Measurements from ENCODE around the gene CLEC11A.
A peak's percentile ranks its signal among the peaks of the same experiment; 100 is the strongest.

CLEC11A gene

DNA sequence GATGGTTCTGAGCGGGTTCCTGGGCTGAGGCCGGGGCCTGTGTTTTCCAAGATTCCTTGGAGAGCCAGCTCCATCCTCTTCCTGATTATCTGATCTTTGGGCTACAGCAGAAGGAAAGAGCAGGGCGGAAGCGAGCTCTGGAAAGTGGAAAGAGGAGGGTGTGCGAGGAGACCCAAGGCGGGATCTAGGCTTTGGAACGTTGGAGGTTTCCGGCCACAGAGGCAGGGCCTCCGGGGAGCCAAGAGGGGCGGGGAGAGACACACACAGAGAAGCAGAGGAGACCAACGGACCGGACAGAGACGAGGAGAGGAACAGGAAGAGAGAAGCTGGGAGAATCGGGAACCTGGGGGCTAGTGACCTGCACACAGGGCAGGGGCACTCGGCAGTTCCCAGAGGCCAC lies at the start of gene CLEC11A:
TSS of gene CLEC11A (plus strand) at position 296 of the 400 bp plus-strand sequence. CDS start 162 bp downstream, outside the sequence.
- H3K27ac Mint-ChIP-seq = no peak within 1 kb of the TSS
- H3K4me3 Mint-ChIP-seq = peak within 1 kb of the TSS; percentile 83
- H3K4me1 Mint-ChIP-seq (ENCODE audit: low read depth) = peaks cover 33% of the 10 kb centered on the region
- peaks cover 76% of the 10 kb centered on the region for H3K27me3 Mint-ChIP-seq
- no peaks in the 10 kb centered on the region for H3K9me3 Mint-ChIP-seq
- DNase-seq = no peak
- peaks cover 7% of the 10 kb centered on the region for H3K36me3 Mint-ChIP-seq (ENCODE audit: low read depth)

DNA sequence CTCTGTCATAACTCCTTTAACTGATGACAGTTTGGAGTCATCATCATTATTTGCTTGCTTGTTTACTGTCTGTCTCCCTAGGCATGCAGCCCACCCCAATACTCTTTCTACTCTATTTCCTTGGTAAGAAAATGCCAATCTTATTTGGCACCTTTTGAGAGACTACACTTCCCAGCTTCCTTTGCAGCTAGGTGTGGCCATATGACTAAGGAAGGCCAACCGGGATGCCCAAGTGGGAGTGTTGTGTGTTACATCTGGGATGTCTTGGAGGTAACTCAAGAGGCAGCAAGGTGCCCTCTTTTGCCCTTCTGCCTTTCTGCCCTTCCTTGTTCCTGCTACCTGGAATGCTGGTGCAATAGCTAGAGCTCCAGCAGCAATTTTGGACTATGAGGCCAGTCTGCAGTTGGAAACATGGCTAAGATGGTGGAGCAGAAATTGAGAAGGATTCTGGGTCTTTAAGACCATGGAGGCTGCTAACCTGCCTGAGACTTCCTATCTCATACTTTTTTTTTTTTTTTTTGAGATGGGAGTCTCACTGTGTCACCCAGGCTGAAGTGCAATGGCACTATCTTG lies 46.5 kb upstream of the CLEC11A start:
- Mint-ChIP-seq H3K4me3 (no peak overlapping the region), H3K4me1 (ENCODE audit: low read depth) (peaks cover 4% of the 10 kb centered on the region), H3K9me3 (no peaks in the 10 kb centered on the region), H3K27ac (no peak overlapping the region), H3K36me3 (ENCODE audit: low read depth) (no peaks in the 10 kb centered on the region), H3K27me3 (peaks cover 72% of the 10 kb centered on the region)
- no peak for DNase-seq

DNA sequence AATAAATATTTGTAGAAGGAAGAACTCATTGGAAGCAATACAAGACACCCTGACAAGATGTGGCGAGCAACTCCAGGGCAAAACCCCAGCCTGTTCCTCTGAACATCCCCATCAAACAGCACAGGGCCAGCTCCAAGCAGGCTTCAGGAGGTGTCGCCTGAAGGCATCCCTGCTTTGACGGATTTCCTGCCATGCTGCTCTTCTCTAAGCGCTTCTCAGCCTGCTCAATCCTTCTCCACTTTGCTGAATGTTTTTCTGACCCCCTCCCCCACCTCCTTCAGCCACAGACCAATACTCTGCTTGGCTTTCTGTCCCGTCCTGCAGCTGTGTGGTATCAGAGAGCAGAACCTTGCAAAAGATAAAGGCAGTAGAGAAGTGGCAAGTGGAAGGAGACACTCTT lies 45.5 kb upstream of the CLEC11A start:
- no peak overlapping the region for H3K27ac Mint-ChIP-seq
- no peak overlapping the region for H3K4me3 Mint-ChIP-seq
- peaks cover 4% of the 10 kb centered on the region for H3K4me1 Mint-ChIP-seq (ENCODE audit: low read depth)
- no peaks in the 10 kb centered on the region for H3K36me3 Mint-ChIP-seq (ENCODE audit: low read depth)
- DNase-seq = no peak
- peaks cover 71% of the 10 kb centered on the region for H3K27me3 Mint-ChIP-seq
- H3K9me3 Mint-ChIP-seq = no peaks in the 10 kb centered on the region

DNA sequence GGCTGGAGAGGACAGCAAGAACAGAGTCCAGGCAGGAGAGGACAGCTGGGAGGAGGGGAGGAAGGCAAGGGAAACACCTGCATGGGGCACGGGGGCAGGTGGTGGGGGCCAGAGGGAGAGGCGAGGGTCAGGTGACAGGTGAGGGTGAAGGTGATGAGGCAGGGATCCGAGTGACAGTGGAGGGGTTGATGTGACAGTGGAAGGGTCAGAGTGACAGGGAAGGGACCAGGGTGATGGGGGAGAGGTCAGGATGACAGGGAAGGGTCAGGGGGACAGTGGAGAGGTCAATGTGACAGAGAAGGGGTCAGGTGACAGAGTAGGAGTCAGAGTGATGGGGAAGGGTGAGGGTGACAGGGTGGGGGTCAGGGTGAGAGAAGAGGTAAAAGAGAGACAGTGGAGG lies 44.8 kb upstream of the CLEC11A start:
- Mint-ChIP-seq H3K9me3 (no peaks in the 10 kb centered on the region), H3K4me1 (ENCODE audit: low read depth) (peaks cover 4% of the 10 kb centered on the region), H3K27ac (no peak overlapping the region), H3K27me3 (peaks cover 65% of the 10 kb centered on the region), H3K4me3 (no peak overlapping the region), H3K36me3 (ENCODE audit: low read depth) (no peaks in the 10 kb centered on the region)
- no peak for DNase-seq

DNA sequence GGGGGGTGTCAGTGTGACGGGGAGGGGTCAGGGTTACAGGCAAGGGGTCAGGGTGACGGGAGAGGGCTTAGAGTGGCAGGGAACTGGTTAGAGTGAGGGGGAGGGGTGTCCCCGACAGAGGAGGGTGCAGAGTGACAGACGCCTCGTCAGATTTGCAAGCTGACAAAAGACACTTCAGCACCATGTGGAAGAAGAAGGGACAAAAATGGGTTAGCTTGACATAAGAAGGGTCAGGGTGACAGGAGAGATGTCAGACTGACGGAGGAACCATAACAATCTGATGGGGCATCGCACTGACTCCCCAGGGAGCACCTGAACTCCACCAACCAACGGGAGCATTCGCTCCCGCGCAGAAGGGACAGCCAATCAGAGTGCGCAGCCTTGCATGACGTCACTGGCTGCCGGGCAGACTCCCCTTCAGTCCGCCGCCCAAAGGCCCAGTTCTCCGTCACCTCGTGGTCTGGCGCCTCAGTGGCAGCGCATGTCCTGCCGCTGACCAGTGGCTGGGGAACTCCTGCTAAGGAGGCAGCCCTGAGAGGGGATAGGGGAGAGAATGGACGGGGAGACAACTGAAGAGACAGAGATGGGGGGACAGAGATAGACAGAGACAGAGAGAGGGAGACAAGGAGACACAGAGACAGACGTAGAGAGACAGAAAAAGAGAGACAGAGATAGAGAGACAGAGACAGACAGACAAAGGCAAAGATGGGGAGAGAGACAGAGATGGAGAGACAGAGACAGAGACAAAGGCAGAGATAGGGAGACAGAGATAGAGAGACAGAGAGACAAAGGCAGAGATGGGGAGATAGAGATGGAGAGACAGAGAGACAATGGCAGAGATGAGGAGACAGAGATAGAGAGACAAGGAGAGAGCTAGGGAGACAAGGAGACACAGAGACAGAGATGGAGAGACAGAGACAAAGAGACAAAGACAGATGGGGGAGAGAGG lies 43.7 kb upstream of the CLEC11A start:
- Mint-ChIP-seq H3K27ac (no peak overlapping the region), H3K4me1 (ENCODE audit: low read depth) (peaks cover 4% of the 10 kb centered on the region), H3K9me3 (no peaks in the 10 kb centered on the region), H3K4me3 (no peak overlapping the region), H3K27me3 (peaks cover 61% of the 10 kb centered on the region), H3K36me3 (ENCODE audit: low read depth) (no peaks in the 10 kb centered on the region)
- DNase-seq = peak; percentile 86

GRCh38 chr19:50686310-50687032 lies 36.7 kb upstream of the CLEC11A start:
- DNase-seq = no peak
- Mint-ChIP-seq H3K4me3 (no peak overlapping the region), H3K27ac (no peak overlapping the region), H3K27me3 (peaks cover 61% of the 10 kb centered on the region), H3K4me1 (ENCODE audit: low read depth) (no peaks in the 10 kb centered on the region), H3K36me3 (ENCODE audit: low read depth) (no peaks in the 10 kb centered on the region), H3K9me3 (no peaks in the 10 kb centered on the region)

GRCh38 chr19:50688766-50689165 lies 34.4 kb upstream of the CLEC11A start:
- H3K27me3 Mint-ChIP-seq = peaks cover 73% of the 10 kb centered on the region
- no peak overlapping the region for H3K4me3 Mint-ChIP-seq

DNA sequence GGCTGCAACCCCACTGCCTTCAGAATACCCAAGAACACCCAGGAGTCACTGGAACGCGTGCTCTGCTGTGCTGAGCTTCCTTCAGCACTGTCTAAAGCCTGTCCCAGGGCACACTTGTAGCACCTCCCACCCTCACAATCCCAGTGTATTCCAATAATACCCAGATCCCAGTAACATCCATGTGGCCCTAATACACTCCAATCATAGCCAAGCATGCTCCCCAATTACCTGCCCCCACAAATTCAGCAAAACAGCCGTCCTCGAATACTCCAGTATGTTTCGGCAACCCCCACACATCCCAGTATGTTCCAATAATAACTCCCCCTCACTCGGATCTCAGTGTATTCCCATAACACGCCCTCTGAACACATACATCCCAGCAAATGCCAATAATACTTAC lies 32.7 kb upstream of the CLEC11A start:
- Mint-ChIP-seq H3K4me3 (no peak overlapping the region), H3K27ac (no peak overlapping the region), H3K36me3 (ENCODE audit: low read depth) (no peaks in the 10 kb centered on the region), H3K4me1 (ENCODE audit: low read depth) (peaks cover 2% of the 10 kb centered on the region), H3K9me3 (no peaks in the 10 kb centered on the region), H3K27me3 (peaks cover 68% of the 10 kb centered on the region)
- DNase-seq = no peak

More at GRCh38 chr19:50688766-50689165, 34.4 kb upstream of the CLEC11A start:
- no peak for DNase-seq
- no peaks in the 10 kb centered on the region for H3K9me3 Mint-ChIP-seq
- no peaks in the 10 kb centered on the region for H3K4me1 Mint-ChIP-seq (ENCODE audit: low read depth)
- no peaks in the 10 kb centered on the region for H3K36me3 Mint-ChIP-seq (ENCODE audit: low read depth)
- H3K27ac Mint-ChIP-seq = no peak overlapping the region

DNA sequence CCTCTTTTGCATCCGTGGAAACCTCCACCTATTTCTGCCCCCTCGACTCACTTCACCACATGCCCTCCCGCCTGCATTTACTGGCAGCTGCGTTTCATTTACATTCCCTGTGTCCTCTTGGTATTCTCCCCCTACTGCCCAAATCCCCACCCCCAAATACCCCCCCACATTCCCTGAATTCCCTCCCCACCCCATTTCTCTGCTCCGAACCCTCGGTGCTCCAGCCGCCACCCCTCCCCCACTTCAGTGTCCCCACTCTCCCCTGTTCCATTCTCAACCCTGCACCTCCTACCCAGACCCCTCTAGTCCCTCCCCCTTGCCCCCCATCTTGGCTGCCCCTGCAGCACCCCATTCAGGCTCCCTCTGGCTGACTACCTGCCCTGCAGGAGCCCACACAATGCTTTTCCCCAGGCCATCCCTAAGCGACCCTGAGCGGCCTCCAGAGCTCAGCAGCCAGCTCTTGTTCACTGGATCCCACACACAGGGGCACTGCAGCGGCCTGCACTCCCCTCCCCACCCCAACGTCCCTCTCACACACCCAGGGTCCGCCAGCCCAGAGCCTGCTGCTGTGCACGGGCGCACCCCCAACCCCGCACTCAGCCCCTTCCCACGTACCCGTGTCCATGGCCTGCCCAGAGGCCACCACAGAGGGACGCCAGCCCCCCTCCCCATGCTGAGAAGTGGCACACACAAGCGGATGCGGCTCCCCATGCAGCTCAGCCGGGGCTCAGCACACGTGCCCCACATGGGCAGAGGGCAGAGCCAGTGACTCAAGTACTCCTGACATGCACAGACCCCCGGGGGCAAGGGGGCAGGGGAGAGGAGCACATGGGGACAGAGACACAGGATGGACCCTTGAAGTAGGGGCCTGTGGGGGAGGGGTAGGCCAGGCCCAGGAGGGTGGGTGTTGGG lies 29.8 kb upstream of the CLEC11A start:
- DNase-seq = no peak
- no peaks in the 10 kb centered on the region for H3K9me3 Mint-ChIP-seq
- H3K36me3 Mint-ChIP-seq (ENCODE audit: low read depth) = no peaks in the 10 kb centered on the region
- H3K27ac Mint-ChIP-seq = no peak overlapping the region
- H3K4me3 Mint-ChIP-seq = no peak overlapping the region
- H3K27me3 Mint-ChIP-seq = peaks cover 79% of the 10 kb centered on the region
- peaks cover 2% of the 10 kb centered on the region for H3K4me1 Mint-ChIP-seq (ENCODE audit: low read depth)

DNA sequence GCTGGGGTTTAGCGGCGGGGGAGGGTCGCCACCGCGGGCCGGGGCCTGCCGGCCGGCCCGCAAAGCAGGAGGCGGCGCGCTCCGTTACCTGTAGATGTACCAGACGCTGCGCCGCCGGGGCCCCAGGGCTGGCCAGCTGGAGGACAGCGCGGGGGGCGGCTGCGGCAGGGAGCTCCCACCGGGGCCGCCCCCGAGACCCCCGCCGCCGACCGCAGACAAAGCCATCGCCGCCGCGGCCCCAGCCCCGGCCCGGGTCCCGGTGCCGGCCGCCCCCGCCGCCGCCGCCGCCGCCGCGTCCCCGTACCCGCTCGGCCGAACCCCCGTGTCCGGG lies 28.4 kb upstream of the CLEC11A start:
- Mint-ChIP-seq H3K27ac (no peak overlapping the region), H3K9me3 (no peaks in the 10 kb centered on the region), H3K4me1 (ENCODE audit: low read depth) (peaks cover 2% of the 10 kb centered on the region), H3K36me3 (ENCODE audit: low read depth) (no peaks in the 10 kb centered on the region), H3K4me3 (no peak overlapping the region), H3K27me3 (peaks cover 82% of the 10 kb centered on the region)
- no peak for DNase-seq

DNA sequence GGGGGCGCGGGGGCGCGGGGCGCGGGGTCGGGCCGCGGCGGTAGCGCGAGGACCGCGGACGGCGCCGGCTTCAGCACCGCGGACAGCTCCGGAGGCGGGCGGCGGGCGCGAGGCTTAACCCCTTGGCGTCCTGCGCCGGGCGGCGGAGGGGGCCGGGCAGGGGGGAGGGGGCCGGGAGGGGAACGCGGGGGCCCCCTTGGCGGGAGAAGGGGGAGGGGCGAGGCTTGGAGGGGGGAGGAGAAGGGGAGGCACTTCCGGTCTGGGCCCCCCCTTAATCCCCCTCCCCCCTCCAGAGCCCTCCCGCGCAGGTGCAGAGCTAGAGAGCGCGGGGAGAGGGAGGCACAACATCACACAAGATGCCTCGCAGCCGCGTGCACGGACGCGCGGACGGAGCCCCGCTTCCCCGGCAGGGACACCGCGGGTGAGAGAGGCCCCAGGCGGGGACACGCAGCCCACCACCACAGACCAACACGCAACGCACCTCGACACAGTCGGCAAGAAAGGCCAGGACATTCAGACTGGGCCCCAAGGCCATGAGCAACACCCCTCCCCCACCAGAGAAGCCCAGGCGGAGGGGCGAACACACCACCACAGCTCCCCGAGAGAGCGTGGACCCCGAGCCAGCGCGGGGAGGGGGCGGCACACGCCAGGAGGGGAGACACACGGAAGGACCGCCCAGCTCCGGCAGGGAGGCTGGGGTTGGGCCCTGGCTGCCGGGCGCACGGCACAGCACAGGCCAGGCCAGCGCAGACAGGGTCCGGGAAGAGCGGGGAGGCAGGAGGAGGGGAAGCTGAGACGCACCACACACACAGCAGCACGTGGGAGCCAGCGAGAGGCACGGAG lies 27.7 kb upstream of the CLEC11A start:
- Mint-ChIP-seq H3K36me3 (ENCODE audit: low read depth) (no peaks in the 10 kb centered on the region), H3K4me3 (no peak overlapping the region), H3K27ac (no peak overlapping the region), H3K27me3 (peaks cover 83% of the 10 kb centered on the region), H3K4me1 (ENCODE audit: low read depth) (peaks cover 2% of the 10 kb centered on the region), H3K9me3 (no peaks in the 10 kb centered on the region)
- DNase-seq = peak; percentile 41

- DNase-seq = no peak
- Mint-ChIP-seq H3K9me3 (no peaks in the 10 kb centered on the region), H3K27ac (no peak overlapping the region), H3K4me1 (ENCODE audit: low read depth) (peaks cover 2% of the 10 kb centered on the region), H3K4me3 (no peak overlapping the region), H3K36me3 (ENCODE audit: low read depth) (no peaks in the 10 kb centered on the region), H3K27me3 (peaks cover 82% of the 10 kb centered on the region)
Measured at GRCh38 chr19:50696094-50696483, 27.1 kb upstream of the CLEC11A start.

DNA sequence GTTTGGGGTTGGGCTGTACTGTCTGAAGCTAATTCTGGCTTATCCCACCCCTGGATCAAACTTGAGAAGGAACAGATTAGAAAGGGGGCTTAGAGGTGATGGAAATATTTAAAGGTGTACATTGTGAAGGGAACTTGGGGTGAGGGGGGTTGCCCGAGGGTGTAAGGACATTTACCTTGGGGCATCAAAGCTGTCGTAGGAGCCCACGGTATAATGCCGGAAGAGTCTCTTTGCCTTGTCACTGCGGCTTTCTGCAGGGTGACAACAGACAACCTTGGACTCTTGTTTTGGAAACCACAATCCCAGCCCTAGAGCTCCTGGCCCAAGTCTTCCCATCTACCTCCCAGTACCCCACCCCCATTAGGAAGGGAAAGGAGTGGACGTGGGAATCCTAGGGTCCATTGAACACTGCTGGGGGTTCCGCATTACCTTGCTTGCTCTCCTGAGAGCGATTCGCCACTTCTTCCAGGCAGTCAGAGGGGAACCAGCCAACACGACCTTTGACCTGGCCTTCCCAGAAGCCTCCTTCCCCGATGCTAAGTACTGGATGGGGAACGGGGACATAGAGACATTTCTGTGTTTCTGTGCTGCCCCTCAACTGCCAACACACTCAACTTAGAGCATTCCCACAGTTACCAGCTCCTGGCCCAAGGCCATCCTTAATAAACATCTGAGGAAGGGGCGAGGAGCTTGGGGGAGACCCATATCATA lies 25.6 kb upstream of the CLEC11A start:
- peaks cover 2% of the 10 kb centered on the region for H3K4me1 Mint-ChIP-seq (ENCODE audit: low read depth)
- H3K27me3 Mint-ChIP-seq = peaks cover 80% of the 10 kb centered on the region
- H3K27ac Mint-ChIP-seq = no peak overlapping the region
- H3K9me3 Mint-ChIP-seq = no peaks in the 10 kb centered on the region
- no peak for DNase-seq
- no peak overlapping the region for H3K4me3 Mint-ChIP-seq
- no peaks in the 10 kb centered on the region for H3K36me3 Mint-ChIP-seq (ENCODE audit: low read depth)

Data from activated T-cell treated with anti-CD3 and anti-CD28 coated beads, Interleukin-2, amount 50 U/mL, for 24 hours (primary cell).